Astrocyte (in vitro differentiated cells and primary cell): ENCODE results near the gene CDH5. TPM values are rescaled to one million over a fixed set of nuclear protein-coding genes. Genes with fewer than 3 reads are reported as not detected.

Experiments
- DNase-seq: peaks from one replicate; pipeline ENCODE4 v3.0.0-alpha.2; 2010; ENCODE audit warnings: low read depth
- FAIRE-seq: peaks from 2 replicates; lab custom pipeline; 2011; peaks lifted over from hg19 to GRCh38; lab: Jason Lieb, UNC
- H2AFZ ChIP-seq: 2 replicates; pipeline ENCODE4 v1.6.0; 2012; ENCODE audit warnings: low read depth, low read length, inconsistent platforms
- H3K27ac ChIP-seq: 2 replicates; pipeline ENCODE4 v1.5.1; 2011; ENCODE audit warnings: low read depth, low read length, inconsistent platforms
- H3K27me3 ChIP-seq: 2 replicates; pipeline ENCODE4 v1.6.0; 2011; ENCODE audit warnings: low read length, inconsistent platforms; ENCODE audit not compliant: insufficient read depth
- H3K36me3 ChIP-seq: 2 replicates; pipeline ENCODE4 v1.5.1; 2011; ENCODE audit warnings: low read length, inconsistent platforms; ENCODE audit not compliant: insufficient read depth
- H3K4me1 ChIP-seq: 2 replicates; pipeline ENCODE4 v1.5.1; 2011; ENCODE audit warnings: low read length, inconsistent platforms; ENCODE audit not compliant: insufficient read depth
- H3K4me2 ChIP-seq: 2 replicates; pipeline ENCODE4 v1.6.0; 2012; ENCODE audit warnings: low read length, inconsistent platforms
- H3K4me3 ChIP-seq: 2 replicates; pipeline ENCODE4 v1.5.1; 2011; ENCODE audit warnings: low read depth, mild to moderate bottlenecking, low read length, inconsistent platforms; ENCODE audit not compliant: insufficient read depth
- H3K79me2 ChIP-seq: 2 replicates; pipeline ENCODE4 v1.6.0; 2012; ENCODE audit warnings: mild to moderate bottlenecking, low read length, inconsistent platforms; ENCODE audit not compliant: insufficient read depth
- H3K9ac ChIP-seq: 2 replicates; pipeline ENCODE4 v1.6.0; 2012; ENCODE audit warnings: mild to moderate bottlenecking, low read length, inconsistent platforms
- H3K9me3 ChIP-seq: 2 replicates; pipeline ENCODE4 v1.5.1; 2012; ENCODE audit warnings: low read depth, mild to moderate bottlenecking, low read length, inconsistent platforms; ENCODE audit not compliant: insufficient read depth
- H4K20me1 ChIP-seq: 2 replicates; pipeline ENCODE4 v1.6.0; 2012; ENCODE audit warnings: low read length, inconsistent platforms; ENCODE audit not compliant: insufficient read depth
- H3K27ac Mint-ChIP-seq: one replicate; pipeline ENCODE4 v1.8.0; 2021; ENCODE audit warnings: mild to moderate bottlenecking, mixed read lengths; ENCODE audit not compliant: unreplicated experiment
- H3K27me3 Mint-ChIP-seq: one replicate; pipeline ENCODE4 v1.8.0; 2021; ENCODE audit warnings: low read depth, mixed read lengths; ENCODE audit not compliant: unreplicated experiment
- H3K36me3 Mint-ChIP-seq: one replicate; pipeline ENCODE4 v1.8.0; 2021; ENCODE audit warnings: low read depth, mixed read lengths; ENCODE audit not compliant: unreplicated experiment
- H3K4me1 Mint-ChIP-seq: one replicate; pipeline ENCODE4 v1.8.0; 2021; ENCODE audit warnings: low read depth, mixed read lengths; ENCODE audit not compliant: unreplicated experiment
- H3K4me3 Mint-ChIP-seq: one replicate; pipeline ENCODE4 v1.8.0; 2021; ENCODE audit warnings: mild to moderate bottlenecking, moderate library complexity, mixed read lengths; ENCODE audit not compliant: unreplicated experiment
- H3K9me3 Mint-ChIP-seq: one replicate; pipeline ENCODE4 v1.8.0; 2021; ENCODE audit warnings: mild to moderate bottlenecking, mixed read lengths; ENCODE audit not compliant: unreplicated experiment
- CTCF ChIP-seq: IDR thresholded peaks from 2 replicates; pipeline ENCODE4 v1.5.1; 2011; ENCODE audit warnings: low read depth, mild to moderate bottlenecking, inconsistent platforms, low read length, moderate library complexity; ENCODE audit not compliant: insufficient read depth
- EZH2 ChIP-seq: IDR thresholded peaks from 2 replicates; pipeline ENCODE4 v1.6.1; 2012; ENCODE audit warnings: mild to moderate bottlenecking, low read length, inconsistent platforms; ENCODE audit not compliant: insufficient read depth
- total RNA-seq: library from RNA; stranded (reverse); gene quantifications from 2 replicates; pipeline ENCODE4 v1.2.1, GENCODE V29; 2021

Gene CDH5
- total RNA-seq, 1 donor from 2014 or later: 0.30 TPM

- Histone ChIP-seq H3K4me3 (no peak overlapping the region), H3K4me1 (peaks cover 19% of the 10 kb centered on the region), H3K79me2 (no peaks in the 10 kb centered on the region), H3K27me3 (no peaks in the 10 kb centered on the region), H3K36me3 (no peaks in the 10 kb centered on the region), H3K9me3 (no peaks in the 10 kb centered on the region), H3K27ac (no peak overlapping the region), H2AFZ (no peak overlapping the region), H3K9ac (no peak overlapping the region), H3K4me2 (no peak overlapping the region), H4K20me1 (no peaks in the 10 kb centered on the region)
- Mint-ChIP-seq H3K27me3 (no peaks in the 10 kb centered on the region), H3K27ac (no peak overlapping the region), H3K4me3 (no peak overlapping the region), H3K9me3 (peaks cover 2% of the 10 kb centered on the region), H3K36me3 (no peaks in the 10 kb centered on the region), H3K4me1 (peaks cover 19% of the 10 kb centered on the region)
- DNase-seq (no peak), FAIRE-seq (no peak)
- TF ChIP-seq CTCF (no peak), EZH2 (no peak)
These were observed 20.4 kb downstream of the CDH5 start for GRCh38 chr16:66386629-66387622.

- no peaks in the 10 kb centered on the region for H4K20me1 ChIP-seq
- Mint-ChIP-seq H3K27ac (no peak overlapping the region), H3K4me3 (no peak overlapping the region), H3K27me3 (no peaks in the 10 kb centered on the region), H3K9me3 (peaks cover 2% of the 10 kb centered on the region), H3K36me3 (no peaks in the 10 kb centered on the region), H3K4me1 (peaks cover 10% of the 10 kb centered on the region)
- no peak for DNase-seq
- no peak for FAIRE-seq
- H3K4me1 ChIP-seq: peaks cover 10% of the 10 kb centered on the region
- TF ChIP-seq EZH2 (no peak), CTCF (no peak)
- no peak overlapping the region for H3K4me3 ChIP-seq
- no peak overlapping the region for H3K9ac ChIP-seq
- H3K9me3 ChIP-seq: no peaks in the 10 kb centered on the region
- no peaks in the 10 kb centered on the region for H3K27me3 ChIP-seq
- no peak overlapping the region for H3K27ac ChIP-seq
- H2AFZ ChIP-seq: no peak overlapping the region
- no peaks in the 10 kb centered on the region for H3K79me2 ChIP-seq
- no peaks in the 10 kb centered on the region for H3K36me3 ChIP-seq
- H3K4me2 ChIP-seq: no peak overlapping the region
These were observed 21.4 kb downstream of the CDH5 start for GRCh38 chr16:66387817-66388332.
